Neuron (in vitro differentiated cells): ENCODE results near the gene HIPK3.
"Not testable (repeated sequence)": the region's sequence is repeated elsewhere in the genome, so short reads cannot be mapped to it uniquely, and the experiment has no call there.

Source experiments
- H2AFZ ChIP-seq: one replicate; pipeline ENCODE4 v1.6.1; 2013; ENCODE audit warnings: low read depth, mild to moderate bottlenecking, inconsistent platforms, low read length, moderate library complexity
- H3K27me3 ChIP-seq: one replicate; pipeline ENCODE4 v1.6.1; 2013; ENCODE audit warnings: low read length; ENCODE audit not compliant: insufficient read depth
- H3K36me3 ChIP-seq: one replicate; pipeline ENCODE4 v1.6.1; 2013; ENCODE audit warnings: low read length; ENCODE audit not compliant: insufficient read depth
- H3K4me1 ChIP-seq: one replicate; pipeline ENCODE4 v1.6.1; 2013; ENCODE audit warnings: low read length; ENCODE audit not compliant: insufficient read depth
- H3K4me3 ChIP-seq: 2 replicates; pipeline ENCODE4 v1.5.1; 2013; ENCODE audit warnings: mild to moderate bottlenecking, low read length, moderate library complexity
- H3K9me3 ChIP-seq: one replicate; pipeline ENCODE4 v1.6.1; 2013; ENCODE audit warnings: low read length

Gene HIPK3

DNA sequence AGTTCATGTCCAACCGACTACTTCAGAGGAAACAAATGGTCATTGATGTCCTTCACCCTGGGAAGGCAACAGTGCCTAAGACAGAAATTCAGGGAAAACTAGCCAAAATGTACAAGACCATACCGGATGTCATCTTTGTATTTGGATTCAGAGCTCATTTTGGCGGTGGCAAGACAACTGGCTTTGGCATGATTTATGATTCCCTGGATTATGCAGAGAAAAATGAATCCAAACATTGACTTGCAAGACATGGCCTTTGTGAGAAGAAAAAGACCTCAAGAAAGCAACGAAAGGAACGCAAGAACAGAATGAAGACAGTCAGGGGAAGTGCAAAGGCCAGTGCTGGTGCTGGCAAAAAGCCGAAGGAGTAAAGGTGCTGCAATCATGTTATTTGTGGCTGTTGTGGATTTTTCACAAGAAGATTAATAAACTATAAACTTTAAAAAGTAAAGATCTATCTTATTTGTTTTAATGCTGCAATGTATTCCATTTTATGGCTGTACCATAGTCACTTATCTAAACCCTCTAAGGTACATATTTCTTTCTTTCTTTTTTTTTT, 20.1 kb upstream of the HIPK3 start:
- Histone ChIP-seq H3K9me3 (no peaks in the 10 kb centered on the region), H3K4me3 (no peak overlapping the region), H2AFZ (no peak overlapping the region), H3K27me3 (no peaks in the 10 kb centered on the region), H3K4me1 (no peaks in the 10 kb centered on the region), H3K36me3 (no peaks in the 10 kb centered on the region)

DNA sequence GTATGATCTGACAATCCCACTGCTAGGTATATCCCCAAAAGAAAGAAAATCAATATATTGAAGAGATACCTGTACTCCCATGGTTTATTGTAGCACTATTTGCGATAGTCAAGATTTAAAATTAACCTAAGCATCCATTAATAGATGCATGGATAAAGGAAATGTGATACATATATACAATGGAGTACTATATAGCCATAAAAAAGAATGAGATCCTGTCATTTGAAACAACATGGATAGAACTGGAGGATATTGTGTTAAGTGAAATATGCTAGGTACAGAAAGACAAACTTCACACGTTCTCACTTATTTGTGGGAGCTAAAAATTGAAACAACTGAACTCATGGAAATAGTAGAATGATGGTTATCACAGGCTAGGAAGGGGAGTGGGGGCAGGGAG, 14.6 kb upstream of the HIPK3 start:
- H3K4me3 ChIP-seq = no peak overlapping the region
- H3K27me3 ChIP-seq = no peaks in the 10 kb centered on the region
- no peaks in the 10 kb centered on the region for H3K4me1 ChIP-seq
- no peak overlapping the region for H2AFZ ChIP-seq
- H3K36me3 ChIP-seq = no peaks in the 10 kb centered on the region
- no peaks in the 10 kb centered on the region for H3K9me3 ChIP-seq

DNA sequence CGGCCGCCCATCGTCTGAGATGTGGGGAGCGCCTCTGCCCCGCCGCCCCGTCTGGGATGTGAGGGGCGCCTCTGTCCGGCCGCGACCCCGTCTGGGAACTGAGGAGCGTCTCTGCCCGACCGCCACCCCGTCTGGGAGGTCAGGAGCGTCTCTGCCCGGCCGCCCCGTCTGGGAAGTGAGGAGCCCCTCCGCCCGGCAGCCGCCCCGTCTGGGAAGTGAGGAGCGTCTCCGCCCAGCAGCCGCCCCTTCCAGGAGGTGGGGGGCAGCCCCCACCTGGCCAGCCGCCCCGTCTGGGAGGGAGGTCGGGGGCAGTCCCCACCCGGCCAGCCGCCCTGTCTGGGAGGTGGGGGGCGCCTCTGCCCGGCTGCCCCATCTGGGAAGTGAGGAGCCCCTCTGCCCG, 13.5 kb upstream of the HIPK3 start:
- H2AFZ ChIP-seq = not testable (repeated sequence)

DNA sequence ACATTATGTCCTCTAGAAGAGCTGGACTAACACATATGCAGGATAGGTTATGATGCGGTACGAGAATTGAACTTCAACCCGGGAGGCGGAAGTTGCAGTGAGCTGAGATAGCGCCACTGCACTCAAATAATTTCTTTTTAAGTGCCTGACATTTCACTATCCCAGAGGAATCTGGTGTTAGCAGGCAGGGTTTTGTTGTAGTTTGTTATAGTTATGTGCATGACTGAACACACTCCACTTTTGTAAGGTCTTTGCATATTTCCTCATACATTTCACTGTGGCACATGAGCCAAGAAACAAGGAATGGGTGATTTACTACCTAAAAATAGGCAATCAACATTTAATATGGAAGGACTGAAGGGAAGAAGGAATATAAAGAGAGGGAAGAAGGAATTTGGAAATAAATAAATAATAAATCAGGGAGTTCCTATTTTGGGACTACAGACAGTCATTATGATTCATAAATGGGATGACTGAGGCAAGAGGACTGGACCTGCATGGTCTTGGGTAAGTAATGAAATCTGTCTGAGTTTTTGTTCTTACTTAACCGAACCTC, 8.7 kb upstream of the HIPK3 start:
- Histone ChIP-seq H3K4me3 (no peak overlapping the region), H3K9me3 (no peaks in the 10 kb centered on the region), H3K36me3 (no peaks in the 10 kb centered on the region), H3K27me3 (no peaks in the 10 kb centered on the region), H3K4me1 (no peaks in the 10 kb centered on the region), H2AFZ (no peak overlapping the region)

More for the DNA sequence above, 13.5 kb upstream of the HIPK3 start:
- H3K4me1 ChIP-seq, H3K36me3 ChIP-seq, H3K9me3 ChIP-seq, H3K27me3 ChIP-seq, H3K4me3 ChIP-seq: not testable (repeated sequence)

DNA sequence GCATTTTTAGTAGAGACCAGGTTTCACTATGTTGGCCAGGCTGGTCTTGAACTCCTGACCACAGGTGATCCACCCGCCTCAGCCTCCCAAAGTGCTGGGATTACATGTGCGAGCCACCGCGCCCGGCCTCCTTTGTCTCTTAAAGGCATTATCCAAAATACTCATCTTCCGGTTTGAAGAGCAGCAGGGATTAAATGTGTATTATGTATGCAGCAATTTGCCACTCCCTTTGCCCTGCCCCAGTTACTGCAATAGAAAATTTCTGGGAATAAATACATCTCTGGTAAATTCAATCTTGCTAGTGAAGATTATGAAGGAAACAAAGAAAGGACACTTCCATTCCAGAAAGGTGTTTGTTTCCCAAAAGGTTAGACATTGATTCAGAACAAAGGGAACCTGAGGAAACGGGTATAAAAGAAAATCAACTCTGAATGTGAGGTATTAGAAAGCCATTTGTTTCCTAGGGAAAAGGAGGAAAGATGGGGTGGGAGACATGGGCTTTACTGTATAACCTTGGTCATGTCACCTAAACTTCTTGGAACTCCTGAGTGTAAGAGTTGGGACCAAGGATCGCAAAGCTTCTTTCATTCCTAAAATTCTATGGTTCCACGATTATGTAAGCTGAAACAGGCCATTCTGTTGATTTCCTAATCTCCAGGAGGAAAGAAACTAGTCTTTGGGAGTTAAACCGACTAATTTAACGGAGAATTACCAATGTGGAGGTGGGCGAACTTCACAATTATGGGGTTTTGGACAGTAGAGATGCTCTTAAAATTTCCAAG, 959 bp upstream of the HIPK3 start:
- Histone ChIP-seq H2AFZ (peak overlapping the region; percentile 95), H3K9me3 (no peaks in the 10 kb centered on the region), H3K4me3 (peak overlapping the region; percentile 66), H3K36me3 (no peaks in the 10 kb centered on the region), H3K4me1 (peaks cover 17% of the 10 kb centered on the region), H3K27me3 (no peaks in the 10 kb centered on the region)

DNA sequence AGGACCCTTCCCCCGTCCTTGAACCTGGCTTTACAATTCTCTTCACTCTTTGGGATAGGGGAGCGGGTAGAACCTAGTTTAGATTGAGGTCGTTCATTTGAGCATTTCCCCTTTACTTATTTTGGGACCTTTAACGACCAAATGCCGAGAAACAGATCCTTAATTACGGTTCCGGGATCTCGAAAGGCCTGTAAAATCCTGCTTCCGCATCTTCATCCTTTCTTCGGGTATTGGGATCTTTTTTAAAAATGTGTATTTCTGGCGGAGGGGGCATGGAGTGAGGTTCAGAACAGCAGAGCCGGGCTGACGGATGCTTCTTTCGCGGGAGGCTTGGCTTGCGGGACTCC, 395 bp upstream of the HIPK3 start:
- Histone ChIP-seq H3K4me1 (peaks cover 17% of the 10 kb centered on the region), H2AFZ (peak overlapping the region; percentile 95), H3K27me3 (no peaks in the 10 kb centered on the region), H3K36me3 (no peaks in the 10 kb centered on the region), H3K4me3 (peak overlapping the region; percentile 66), H3K9me3 (no peaks in the 10 kb centered on the region)

DNA sequence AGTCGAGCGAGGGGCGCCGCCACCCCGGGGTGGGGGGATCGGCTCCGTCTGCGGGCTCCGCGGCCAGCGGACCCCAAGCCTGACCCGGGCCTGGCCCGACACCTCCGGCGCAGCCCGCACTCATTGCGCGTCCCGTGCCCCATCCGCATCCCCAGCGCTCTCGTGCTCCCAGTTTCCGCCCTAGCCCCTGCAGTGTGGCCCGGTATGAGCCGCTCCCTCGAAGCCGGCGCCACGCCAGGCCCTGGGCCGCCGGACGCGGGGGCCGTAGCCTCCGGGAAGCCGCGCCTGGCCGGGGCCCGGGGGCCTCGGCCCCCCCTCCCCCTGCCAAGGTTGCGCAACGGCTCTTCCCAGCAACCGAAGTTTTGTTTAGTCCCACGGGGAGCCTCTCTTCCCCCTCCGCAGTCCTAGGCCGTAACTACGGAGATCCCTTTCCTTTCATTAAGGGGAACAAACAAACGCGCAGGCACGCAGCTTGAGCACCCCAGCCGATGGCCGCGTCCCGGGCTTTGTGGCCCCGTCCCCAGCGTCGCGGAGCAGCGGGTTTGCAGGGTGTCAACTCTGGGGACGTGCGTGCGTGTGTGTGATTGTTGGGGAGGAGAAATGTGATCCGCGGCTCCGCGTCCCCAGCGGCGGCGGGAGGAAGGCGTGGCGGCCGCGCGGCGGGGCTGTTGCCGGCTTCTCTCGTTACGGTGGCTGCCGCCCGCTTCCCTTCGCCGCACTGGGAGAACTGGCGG, 883 bp downstream of the HIPK3 start:
- no peaks in the 10 kb centered on the region for H3K36me3 ChIP-seq
- peak overlapping the region; percentile 50 for H2AFZ ChIP-seq
- no peaks in the 10 kb centered on the region for H3K27me3 ChIP-seq
- H3K4me3 ChIP-seq = peak overlapping the region; percentile 66
- peaks cover 17% of the 10 kb centered on the region for H3K4me1 ChIP-seq
- no peaks in the 10 kb centered on the region for H3K9me3 ChIP-seq

DNA sequence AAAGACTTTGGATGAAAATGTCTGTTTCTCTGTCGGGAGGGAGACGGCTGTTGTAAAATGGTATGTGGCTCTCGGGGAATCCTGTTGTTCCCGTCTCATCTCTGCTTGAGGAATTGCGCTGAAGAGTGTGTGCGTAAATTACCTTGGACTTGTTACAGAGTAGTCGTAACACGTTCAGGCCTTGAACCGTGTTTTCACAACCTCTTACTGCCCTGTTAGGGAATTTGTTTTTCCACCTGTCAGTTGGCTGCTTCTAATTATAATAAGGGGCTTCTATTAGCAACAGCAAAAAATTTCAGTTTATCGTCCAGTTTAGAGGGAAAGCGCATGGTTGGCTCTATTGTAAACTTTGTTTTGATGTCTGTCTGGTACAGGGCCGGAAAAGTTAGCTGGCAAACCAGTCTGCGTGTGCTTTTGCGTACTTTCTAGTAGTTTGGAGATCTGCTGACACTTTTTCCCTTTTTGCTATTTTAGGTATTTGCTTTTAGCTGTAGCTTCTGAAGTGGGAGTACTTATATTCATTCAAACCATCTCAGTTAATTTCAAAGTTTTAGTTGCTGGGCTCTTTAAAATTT, 1.5 kb downstream of the HIPK3 start:
- Histone ChIP-seq H3K27me3 (no peaks in the 10 kb centered on the region), H2AFZ (peak overlapping the region; percentile 50), H3K9me3 (no peaks in the 10 kb centered on the region), H3K36me3 (no peaks in the 10 kb centered on the region), H3K4me1 (peaks cover 17% of the 10 kb centered on the region), H3K4me3 (peak overlapping the region; percentile 66)

DNA sequence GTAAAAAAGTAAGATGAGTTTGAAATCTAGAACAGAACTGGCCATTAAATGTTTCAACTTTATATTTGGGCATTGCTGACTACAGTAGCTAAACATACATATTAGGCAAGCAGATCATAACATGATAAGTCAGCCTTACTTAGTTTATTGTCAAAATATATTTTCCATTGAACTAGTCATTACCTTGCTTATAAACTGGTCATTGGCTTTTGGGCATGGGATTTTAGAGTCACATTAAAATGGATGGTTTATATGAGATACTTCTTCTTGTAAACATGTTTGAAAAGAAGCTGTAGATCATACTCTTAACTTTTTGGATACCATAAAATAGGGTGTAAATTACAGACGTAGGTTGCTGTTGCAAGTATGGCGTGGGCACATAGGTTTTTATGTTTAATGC, 2.7 kb downstream of the HIPK3 start:
- Histone ChIP-seq H3K9me3 (no peaks in the 10 kb centered on the region), H3K27me3 (no peaks in the 10 kb centered on the region), H2AFZ (no peak overlapping the region), H3K36me3 (no peaks in the 10 kb centered on the region), H3K4me3 (peak overlapping the region; percentile 66), H3K4me1 (peaks cover 17% of the 10 kb centered on the region)

DNA sequence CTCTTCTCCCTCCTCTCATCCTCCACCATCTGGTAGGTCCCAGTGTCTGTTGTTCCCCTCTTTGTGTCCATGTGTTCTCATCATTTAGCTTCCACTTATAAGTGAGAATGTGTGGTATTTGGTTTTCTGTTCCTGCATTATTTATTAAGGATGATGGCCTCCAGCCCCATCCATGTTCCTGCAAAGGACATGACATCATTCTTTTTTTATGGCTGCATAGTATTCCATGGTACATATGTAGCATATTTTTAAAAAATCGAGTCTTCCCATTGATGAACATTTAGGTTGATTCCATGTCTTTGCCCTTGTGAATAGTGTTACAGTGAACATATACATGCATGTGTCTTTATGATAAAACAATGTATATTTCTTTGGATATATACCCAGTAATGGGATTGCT, 4.2 kb downstream of the HIPK3 start:
- H3K36me3 ChIP-seq, H3K27me3 ChIP-seq, H3K4me3 ChIP-seq, H2AFZ ChIP-seq, H3K9me3 ChIP-seq: not testable (repeated sequence)
- H3K4me1 ChIP-seq = peaks cover 14% of the 10 kb centered on the region

DNA sequence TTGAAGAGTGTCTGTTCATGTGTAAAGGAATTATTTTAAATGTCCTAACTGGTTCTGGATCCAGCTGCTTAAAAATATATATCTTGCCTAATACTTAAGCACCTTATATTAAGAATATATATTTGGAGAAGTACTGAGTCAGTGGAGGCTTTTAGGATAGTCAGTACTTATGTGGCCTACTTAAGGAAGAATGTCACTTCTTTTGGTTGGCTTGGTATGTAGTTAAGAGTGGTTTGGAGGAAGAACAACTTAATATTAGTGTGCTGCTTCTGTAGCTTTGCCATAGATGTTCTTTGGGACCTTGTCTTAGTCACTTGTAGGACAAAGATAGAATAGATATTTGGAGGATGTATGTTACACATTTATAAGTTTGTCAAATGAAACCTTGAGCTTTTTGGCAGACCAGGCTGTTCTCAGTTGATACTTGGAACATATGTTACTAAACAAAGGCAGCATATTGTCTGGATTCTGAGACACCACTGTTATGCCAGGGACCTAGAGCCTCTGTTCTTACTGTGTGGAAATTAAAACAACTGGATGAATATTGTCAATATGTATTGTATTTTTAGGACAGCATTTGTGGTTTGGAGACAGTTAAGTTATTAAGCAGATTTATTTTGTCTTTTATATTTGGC, 4.9 kb downstream of the HIPK3 start:
- no peak overlapping the region for H3K4me3 ChIP-seq
- H3K9me3 ChIP-seq = no peaks in the 10 kb centered on the region
- no peaks in the 10 kb centered on the region for H3K36me3 ChIP-seq
- peaks cover 9% of the 10 kb centered on the region for H3K4me1 ChIP-seq
- no peak overlapping the region for H2AFZ ChIP-seq
- no peaks in the 10 kb centered on the region for H3K27me3 ChIP-seq

DNA sequence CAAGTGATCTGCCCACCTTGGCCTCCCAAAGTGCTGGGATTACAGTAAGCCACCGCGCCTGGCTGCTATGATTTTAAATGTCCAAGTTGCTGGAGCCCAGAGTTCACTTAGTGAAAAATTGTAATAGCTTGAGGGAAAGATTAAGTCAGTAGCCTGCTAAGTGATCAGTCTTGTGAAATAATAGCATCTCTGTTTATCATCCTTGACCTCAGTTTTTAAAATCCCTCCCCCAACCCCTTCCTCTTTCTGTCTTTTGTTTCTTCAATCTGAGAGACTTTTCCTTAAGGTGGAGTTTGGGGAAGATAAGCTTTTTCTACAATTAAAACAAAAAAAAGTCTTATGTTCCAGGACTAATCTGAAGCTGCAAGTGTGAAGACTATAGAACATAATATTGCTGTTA, 6.4 kb downstream of the HIPK3 start:
- H3K4me1 ChIP-seq = peaks cover 9% of the 10 kb centered on the region
- H3K36me3 ChIP-seq = no peaks in the 10 kb centered on the region
- H3K27me3 ChIP-seq = no peaks in the 10 kb centered on the region
- H2AFZ ChIP-seq = no peak overlapping the region
- no peaks in the 10 kb centered on the region for H3K9me3 ChIP-seq
- H3K4me3 ChIP-seq = no peak overlapping the region

DNA sequence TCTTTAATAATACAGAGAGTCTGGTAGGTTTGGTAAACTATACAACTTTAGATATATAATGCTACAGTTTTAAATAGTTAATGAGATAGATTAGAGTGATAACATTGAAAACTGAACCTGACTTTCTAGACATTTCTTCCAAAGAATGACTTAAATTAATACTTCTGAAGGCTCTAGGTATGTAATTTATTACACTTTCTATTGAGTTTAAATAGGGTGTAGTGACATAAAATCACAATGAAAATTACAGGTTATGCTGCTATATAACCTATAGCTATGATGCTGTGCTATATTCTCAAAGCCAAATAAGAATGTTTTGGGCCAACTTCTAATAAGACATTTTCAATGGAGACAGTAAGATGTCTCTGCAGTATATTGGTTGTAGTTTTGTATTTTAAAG, 7.7 kb downstream of the HIPK3 start:
- Histone ChIP-seq H3K36me3 (no peaks in the 10 kb centered on the region), H3K4me3 (no peak overlapping the region), H3K4me1 (peaks cover 6% of the 10 kb centered on the region), H3K27me3 (no peaks in the 10 kb centered on the region), H3K9me3 (no peaks in the 10 kb centered on the region), H2AFZ (no peak overlapping the region)
